ENCODE data around the gene BCKDHB.

- TF ChIP-seq FOS (IDR thresholded peaks at IDR 0.05; ENCODE audit: borderline replicate concordance, insufficient read depth, low read length) (no peak), POLR2A (IDR thresholded peaks at IDR 0.05; ENCODE audit: low read depth, low read length) (no peak), EZH2 (IDR thresholded peaks at IDR 0.05; ENCODE audit: borderline replicate concordance, low read depth, low read length, severe bottlenecking) (no peak), POLR2AphosphoS5 (IDR thresholded peaks at IDR 0.05; ENCODE audit: insufficient read depth, low read depth, low read length) (no peak), MYC (IDR thresholded peaks at IDR 0.05; ENCODE audit: low read depth, low read length) (no peak), JUN (IDR thresholded peaks at IDR 0.05; ENCODE audit: borderline replicate concordance, insufficient read depth, insufficient read length, low read depth) (no peak), GATA2 (IDR thresholded peaks at IDR 0.05; ENCODE audit: insufficient read depth, insufficient read length, low read depth, low read length) (no peak)
- TF ChIP-seq, protein P1, sequence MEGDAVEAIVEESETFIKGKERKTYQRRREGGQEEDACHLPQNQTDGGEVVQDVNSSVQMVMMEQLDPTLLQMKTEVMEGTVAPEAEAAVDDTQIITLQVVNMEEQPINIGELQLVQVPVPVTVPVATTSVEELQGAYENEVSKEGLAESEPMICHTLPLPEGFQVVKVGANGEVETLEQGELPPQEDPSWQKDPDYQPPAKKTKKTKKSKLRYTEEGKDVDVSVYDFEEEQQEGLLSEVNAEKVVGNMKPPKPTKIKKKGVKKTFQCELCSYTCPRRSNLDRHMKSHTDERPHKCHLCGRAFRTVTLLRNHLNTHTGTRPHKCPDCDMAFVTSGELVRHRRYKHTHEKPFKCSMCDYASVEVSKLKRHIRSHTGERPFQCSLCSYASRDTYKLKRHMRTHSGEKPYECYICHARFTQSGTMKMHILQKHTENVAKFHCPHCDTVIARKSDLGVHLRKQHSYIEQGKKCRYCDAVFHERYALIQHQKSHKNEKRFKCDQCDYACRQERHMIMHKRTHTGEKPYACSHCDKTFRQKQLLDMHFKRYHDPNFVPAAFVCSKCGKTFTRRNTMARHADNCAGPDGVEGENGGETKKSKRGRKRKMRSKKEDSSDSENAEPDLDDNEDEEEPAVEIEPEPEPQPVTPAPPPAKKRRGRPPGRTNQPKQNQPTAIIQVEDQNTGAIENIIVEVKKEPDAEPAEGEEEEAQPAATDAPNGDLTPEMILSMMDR (IDR thresholded peaks at IDR 0.05; ENCODE audit: extremely low read depth in 1 of 2, insufficient read depth in 1 of 2, low read depth in 1 of 2, low read length in 2 of 2) = no peak
- TF ChIP-seq, protein P2, sequence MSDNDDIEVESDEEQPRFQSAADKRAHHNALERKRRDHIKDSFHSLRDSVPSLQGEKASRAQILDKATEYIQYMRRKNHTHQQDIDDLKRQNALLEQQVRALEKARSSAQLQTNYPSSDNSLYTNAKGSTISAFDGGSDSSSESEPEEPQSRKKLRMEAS (IDR thresholded peaks at IDR 0.05; ENCODE audit: insufficient read depth, insufficient read length) = no peak
These were observed 241.8 kb downstream of the BCKDHB start for GRCh38 chr6:80348263-80348662.

Data from endothelial cell of umbilical vein (primary cell).